Sciatic nerve (tissue), 2 donors: Measurements from ENCODE around the gene CABLES1. TPM values are rescaled to one million over a fixed set of nuclear protein-coding genes. Genes with fewer than 3 reads are reported as not detected.
"Not testable (repeated sequence)": the region's sequence is repeated elsewhere in the genome, so short reads cannot be mapped to it uniquely, and the experiment has no call there.

ENCODE experiments used
- ATAC-seq: fragments of 200-7000 bp; cut with Tn5 transposase; one replicate; pipeline ENCODE4 v1.9.1; 2020; ENCODE audit warnings: mild to moderate bottlenecking, moderate library complexity
- DNase-seq: peaks from one replicate; pipeline ENCODE4 v3.0.0-alpha.2; 2020; ENCODE audit warnings: low spot score
- intact Hi-C: fragments of 100-400 bp; cut with DNase I; formaldehyde crosslinking; loops from one replicate; pipeline ENCODE4 v1.14.2; 2022
- total RNA-seq: library from RNA; stranded (reverse); fragmentation: NEBNext Ultra II Directional; extraction: Animal tissue kit (Norgen Biotek cat#: 25700); gene quantifications from one replicate; pipeline ENCODE4 v1.2.1, GENCODE V29; 2021
- donor health status: DM: no; HTN: no; CAD: no.
- donor health status: DM: no; HTN: no; CAD: no.

Gene CABLES1
- total RNA-seq, 1 donor from 2014 or later: 18.5 TPM

DNA sequence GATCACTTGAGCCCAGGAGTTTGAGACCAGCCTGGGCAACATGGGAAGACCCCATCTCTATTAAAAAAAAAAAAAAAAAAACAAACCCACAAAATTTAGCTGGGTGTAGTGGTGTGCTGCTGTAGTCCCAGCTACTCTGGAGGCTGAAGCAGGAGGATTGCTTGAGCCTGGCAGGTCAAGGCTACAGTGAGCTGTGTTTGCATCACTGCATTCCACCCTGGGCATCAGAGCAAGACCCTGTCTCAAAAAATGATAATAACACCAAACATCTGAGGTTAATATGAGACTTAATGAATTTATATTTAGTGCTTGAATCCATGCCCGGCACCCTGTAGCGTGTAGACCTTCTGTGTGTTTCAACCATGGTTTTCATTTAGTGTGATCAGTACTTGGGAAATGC is 22.8 kb downstream of the CABLES1 start:
- ATAC-seq (no peak), DNase-seq (no peak)
- intact Hi-C loops: no loop called here

DNA sequence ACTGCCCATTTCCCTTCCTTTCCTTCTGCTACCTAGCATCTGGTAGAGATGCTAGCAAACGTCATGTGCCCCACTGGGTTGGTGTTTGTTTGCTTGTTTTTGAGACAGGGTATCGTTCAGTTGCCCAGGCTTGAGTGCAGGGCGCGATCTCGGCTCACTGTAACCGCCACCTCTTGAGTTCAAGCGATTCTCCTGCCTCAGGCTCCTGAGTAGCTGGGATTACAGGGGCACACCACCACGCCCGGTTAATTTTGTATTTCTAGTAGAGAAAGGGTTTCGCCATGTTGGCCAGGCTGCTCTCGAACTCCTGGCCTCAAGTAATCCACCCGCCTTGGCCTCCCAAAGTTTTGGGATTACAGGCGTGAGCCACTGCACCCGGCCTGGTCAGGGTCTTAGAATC is 23.6 kb downstream of the CABLES1 start:
- not testable (repeated sequence) for ATAC-seq, DNase-seq

DNA sequence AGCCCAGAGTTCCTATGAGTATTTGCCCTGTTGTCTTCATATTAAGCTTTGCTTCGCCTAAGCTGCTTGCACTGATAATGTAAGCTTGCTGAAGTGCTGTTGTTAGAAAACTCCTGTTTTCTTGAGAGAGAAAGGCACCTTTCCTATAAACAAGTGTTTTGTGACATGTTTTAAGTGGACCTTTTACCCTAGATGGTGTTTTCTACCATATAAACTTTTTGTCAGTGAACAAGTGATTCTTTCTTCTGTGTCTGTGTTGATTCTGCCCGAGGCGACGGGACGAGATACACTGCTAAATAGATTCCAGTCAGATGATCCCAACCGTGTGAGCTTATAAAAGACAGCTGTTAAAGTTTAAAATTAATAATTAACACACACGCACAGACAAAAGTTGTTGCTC is 24.1 kb downstream of the CABLES1 start:
- intact Hi-C loops: no loop called here
- ATAC-seq: no peak
- no peak for DNase-seq

More for the DNA sequence above, 23.6 kb downstream of the CABLES1 start:
- intact Hi-C loops: not testable (repeated sequence)

DNA sequence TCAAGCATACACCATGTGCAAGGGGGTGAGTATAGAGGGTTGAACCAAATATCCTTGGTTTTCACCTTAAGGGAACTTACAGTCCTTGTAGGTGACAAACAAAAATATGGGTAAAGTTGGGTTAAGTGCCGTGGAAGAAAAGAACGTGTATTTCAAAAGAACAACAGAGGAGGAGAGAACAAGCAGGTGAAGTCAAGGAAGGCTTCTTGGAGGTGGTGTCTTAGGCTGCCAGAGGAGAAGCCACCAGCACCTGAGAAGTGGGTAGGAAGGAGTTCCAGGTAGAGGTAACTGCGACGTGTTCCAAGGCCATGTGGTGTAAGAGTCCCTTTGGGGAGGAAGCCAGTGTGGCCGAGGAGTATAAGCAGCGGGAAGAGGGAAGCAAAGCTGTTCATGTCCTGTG is 27.2 kb downstream of the CABLES1 start:
- DNase-seq (no peak), ATAC-seq (no peak)
- intact Hi-C loops: no loop called here

GRCh38 chr18:23163786-23164533 is 28.7 kb downstream of the CABLES1 start:
- ATAC-seq (no peak), DNase-seq (no peak)
- intact Hi-C loops: no loop called here

DNA sequence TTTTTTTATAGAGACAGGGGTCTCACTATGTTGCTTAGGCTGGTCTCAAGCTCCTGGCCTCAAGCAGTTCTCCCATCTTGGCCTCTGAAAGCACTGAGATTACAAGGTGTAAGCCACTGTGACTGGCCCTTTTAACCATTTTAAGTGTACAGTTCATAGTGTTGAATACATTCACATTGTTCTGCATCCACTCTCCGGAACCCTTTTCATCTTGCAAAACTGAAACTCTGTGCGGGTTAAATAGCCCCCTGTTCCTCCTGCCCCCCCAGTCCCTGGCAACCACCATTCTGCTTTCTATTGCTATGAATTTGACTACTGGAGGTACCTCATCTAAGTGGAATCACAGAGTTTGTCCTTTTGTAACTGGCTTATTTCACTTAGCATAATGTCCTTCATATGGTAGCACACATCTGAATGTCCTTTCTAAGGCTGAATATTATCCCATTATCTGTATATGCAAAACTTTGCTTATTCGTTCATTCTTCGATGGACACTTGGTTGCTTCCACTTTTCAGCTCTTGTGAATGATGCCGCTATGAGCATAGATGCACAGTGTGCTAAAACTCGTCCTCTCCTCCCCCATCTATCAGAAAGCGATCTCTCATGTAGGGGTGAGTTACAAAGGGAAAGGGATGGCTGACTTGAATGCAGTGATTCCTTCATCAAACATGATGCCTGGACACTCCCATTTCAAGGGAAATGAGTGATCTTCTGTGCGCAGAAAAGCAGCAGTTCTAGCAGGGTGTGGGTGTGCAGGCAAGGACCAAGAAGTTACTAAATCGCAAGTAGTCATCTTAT is 30.2 kb downstream of the CABLES1 start:
- intact Hi-C loops: no loop called here
- ATAC-seq (no peak), DNase-seq (no peak)

DNA sequence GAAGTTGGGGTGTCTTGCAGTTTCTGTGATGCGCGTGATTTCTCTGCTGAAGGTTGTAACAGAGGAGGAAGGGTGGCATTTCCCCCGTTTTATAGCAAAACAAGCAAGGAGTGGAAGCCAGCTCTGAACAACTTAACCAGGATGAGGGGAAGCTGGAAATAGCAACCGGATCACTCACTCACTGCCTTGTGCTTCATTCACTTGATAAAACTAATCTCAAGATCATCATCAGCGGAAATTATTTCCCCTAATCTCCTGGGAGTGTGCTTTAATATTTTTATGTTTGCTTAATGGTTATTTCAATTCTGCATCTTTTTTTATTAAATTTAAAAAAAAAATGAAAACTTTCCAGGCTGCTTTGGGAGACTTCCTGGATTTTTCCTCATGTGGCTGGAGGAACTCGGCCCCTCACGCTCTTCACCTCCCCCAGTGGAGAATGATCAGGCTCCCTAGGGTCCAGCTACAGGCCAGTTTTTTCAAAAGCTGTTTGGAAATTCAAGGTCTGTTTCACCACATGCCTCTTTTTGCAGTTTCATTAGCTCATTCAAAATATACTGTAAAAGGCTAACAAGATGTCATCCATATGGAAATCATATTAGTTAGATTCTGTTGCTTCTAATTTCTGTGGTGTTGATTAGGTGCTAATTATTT is 31.7 kb downstream of the CABLES1 start:
- DNase-seq (no peak), ATAC-seq (no peak)
- intact Hi-C loops: no loop called here

GRCh38 chr18:23169673-23170044 is 34.4 kb downstream of the CABLES1 start:
- intact Hi-C loops: no loop called here
- ATAC-seq (no peak), DNase-seq (no peak)

DNA sequence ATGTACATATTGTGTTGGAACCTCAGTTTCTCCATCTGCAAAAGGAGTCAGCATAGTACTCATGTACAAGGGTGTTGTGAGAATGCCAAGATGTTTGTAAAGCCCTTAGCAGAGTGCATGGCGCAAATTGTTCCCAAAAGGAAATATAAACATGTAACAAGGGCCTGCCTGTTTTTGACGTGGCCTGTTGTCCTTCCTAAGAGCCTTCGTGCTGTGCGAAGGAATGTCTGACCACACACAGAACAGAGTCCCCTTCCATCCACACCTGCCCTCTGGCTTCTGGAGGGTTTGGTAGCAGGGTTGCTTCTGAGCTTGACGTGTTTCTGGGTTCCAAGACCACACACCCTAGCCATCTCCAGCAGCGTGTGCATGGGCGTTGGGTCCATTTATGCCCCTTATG is 34.9 kb downstream of the CABLES1 start:
- DNase-seq (no peak), ATAC-seq (no peak)
- intact Hi-C loops: no loop called here

DNA sequence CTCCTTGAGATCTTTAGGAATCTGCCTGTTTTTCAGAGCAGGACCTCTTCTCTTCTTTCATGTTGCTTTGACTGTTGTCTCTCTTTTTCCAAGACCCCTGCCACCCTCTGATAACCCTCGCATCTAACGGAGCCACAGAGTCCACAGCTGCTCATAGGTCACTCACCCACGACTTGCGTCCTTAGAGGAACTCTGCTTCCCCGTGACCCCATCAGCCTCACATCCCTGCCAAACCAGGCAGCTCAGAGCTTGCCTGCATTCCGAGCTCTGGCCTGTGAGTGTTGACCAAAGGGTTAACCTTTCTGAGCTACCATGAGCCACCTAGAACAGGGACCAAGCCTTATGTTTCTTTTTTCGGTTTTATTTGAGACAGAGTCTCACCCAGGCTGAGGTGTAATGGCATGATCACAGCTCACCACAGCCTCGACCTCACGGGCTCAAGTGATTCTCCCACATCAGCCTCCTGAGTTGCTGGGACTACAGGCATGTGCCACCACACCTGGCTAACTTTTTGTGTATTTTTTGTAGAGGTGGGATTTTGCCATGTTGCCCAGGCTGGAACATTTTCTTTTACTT is 36.4 kb downstream of the CABLES1 start:
- no peak for DNase-seq
- intact Hi-C loops: no loop called here

DNA sequence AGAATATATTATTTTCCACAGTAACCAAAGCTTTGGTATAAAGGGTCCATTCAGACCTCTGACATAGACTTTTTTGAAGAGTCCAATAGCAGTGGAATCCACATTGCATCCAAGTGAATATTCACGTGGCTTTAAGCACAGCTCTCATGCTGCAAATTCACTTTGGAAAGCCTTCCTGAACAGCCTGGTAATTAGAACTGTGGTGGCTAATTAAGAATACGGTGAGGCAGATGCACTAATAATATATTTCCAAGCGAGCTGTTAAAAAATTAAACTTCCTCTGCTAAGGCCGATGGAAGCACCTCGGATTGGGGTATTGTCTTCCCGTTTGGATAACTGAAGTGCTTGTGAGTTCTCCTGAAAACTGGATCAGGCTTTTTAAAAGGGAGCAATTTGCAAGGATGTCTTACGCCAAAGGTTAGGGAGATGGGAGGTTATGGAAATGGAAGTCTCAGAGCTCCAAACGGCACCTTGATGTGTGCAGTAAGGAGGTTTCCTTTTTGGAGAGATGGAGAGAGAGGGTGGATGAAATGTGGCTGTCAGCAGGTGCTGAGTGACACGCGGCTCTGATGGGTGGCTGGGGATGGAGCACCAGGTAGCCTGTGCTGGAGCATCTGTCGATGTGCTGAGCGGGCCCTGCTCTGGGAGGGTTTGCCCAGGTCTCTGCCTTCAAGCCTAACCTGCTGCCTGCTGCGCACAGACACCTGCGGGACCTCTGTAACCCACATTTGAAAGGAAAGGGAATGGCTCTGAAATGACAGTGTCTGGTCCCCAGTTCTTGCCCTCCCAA is 37.5 kb downstream of the CABLES1 start:
- ATAC-seq: no peak
- intact Hi-C loops: no loop called here
- DNase-seq: no peak

More for the DNA sequence above, 36.4 kb downstream of the CABLES1 start:
- ATAC-seq: no peak

GRCh38 chr18:23173912-23174311 is 38.6 kb downstream of the CABLES1 start:
- DNase-seq: no peak
- intact Hi-C loops: no loop called here
- ATAC-seq: no peak

- intact Hi-C loops: no loop called here
- ATAC-seq (no peak), DNase-seq (no peak)
Observed at GRCh38 chr18:23176701-23177432, 41.6 kb downstream of the CABLES1 start.

- intact Hi-C loops: no loop called here
- ATAC-seq: no peak
- no peak for DNase-seq
Observed at GRCh38 chr18:23177433-23178072, 42.3 kb downstream of the CABLES1 start.

DNA sequence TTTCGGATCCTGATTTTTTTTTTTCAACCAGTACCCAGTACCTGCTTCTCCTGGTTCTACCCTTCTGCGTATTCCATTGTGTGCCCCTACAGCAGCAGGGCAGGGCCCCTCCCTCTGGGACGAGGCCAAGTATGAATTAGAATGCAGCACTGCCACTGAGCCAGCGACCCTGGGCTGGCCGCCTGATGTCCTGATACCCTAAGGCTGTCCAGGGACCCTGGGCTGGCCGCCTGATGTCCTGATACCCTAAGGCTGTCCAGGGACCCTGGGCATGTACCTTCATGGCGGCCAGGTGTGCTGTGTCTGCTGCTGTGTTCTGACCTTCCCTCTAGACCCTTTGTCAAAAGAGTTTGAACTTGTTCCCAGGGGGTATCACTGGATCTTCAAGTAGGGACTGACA is 42.9 kb downstream of the CABLES1 start:
- no peak for ATAC-seq
- no peak for DNase-seq
- intact Hi-C loops: no loop called here

DNA sequence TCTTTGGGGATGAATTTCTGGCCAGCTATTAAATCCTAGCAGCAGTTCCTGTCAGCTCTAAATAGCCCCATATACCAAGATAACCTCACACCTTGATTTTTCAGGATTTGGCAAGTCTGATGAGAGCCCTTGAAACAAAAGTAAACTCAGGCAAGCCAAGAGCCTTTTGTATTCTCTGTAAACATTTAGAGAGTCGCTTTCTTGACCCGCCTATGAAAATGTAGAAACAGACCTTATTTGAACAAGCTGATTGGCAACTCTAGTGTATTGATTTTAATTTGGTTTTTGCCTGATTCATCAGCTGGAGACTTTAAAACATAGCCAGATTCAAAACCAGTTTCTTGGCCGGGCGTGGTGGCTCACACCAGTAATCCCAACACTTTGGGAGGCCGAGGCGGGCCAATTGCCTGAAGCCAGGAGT is 43.4 kb downstream of the CABLES1 start:
- DNase-seq (no peak), ATAC-seq (no peak)
- intact Hi-C loops: no loop called here

- DNase-seq (no peak), ATAC-seq (no peak)
- intact Hi-C loops: no loop called here
Observed at GRCh38 chr18:23179416-23179815, 44.1 kb downstream of the CABLES1 start.

DNA sequence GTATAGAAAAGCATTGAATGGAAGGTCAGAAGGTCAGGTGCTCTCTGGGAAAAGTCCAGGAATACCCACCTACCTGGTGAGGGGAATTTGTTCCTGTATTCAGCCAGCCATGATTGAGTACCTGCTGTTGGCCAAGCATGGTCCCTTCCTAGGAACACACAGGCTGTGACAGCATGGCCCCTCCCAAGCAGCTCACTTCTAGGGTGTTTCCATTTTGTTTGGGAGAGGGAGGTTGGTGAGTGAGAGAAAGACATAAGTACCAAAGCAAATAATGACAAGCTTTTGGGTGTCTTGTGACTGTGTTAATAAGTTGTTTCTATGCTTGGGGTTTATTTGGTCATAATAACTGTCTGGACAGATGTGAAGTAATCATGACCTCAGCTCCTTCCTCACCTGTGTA is 46.3 kb downstream of the CABLES1 start:
- intact Hi-C loops: no loop called here
- DNase-seq (no peak), ATAC-seq (no peak)
